Activated CD4-positive, CD25-positive, alpha-beta regulatory T cell treated with anti-CD3 and anti-CD28 coated beads, Interleukin-2, amount 50 U/mL, for 24 hours (primary cell): ENCODE results near the gene UMODL1.

ENCODE experiments used
- ATAC-seq, 2 donors: fragments of 150-1000 bp; cut with Tn5 transposase; one replicate each; pipeline ENCODE4 v1.10.0; 2021; ENCODE audit warnings: mild to moderate bottlenecking in 1 of 2, moderate library complexity in 1 of 2

Gene UMODL1

GRCh38 chr21:42117229-42117966 lies 46.3 kb downstream of the UMODL1 start:
- ATAC-seq = peak; percentile 75 to 81

- no peak for ATAC-seq
Measured at GRCh38 chr21:42117967-42118780, 47.1 kb downstream of the UMODL1 start.

- no peak for ATAC-seq
Measured at GRCh38 chr21:42118901-42119300, 47.8 kb downstream of the UMODL1 start.

GRCh38 chr21:42120101-42120902 lies 49.2 kb downstream of the UMODL1 start:
- no peak for ATAC-seq

- no peak for ATAC-seq
Measured at GRCh38 chr21:42120903-42121535, 49.9 kb downstream of the UMODL1 start.

- no peak for ATAC-seq
Measured at GRCh38 chr21:42121794-42122193, 50.7 kb downstream of the UMODL1 start.

GRCh38 chr21:42122398-42122797 lies 51.3 kb downstream of the UMODL1 start:
- ATAC-seq = no peak

- no peak for ATAC-seq
Measured at GRCh38 chr21:42122808-42123207, 51.7 kb downstream of the UMODL1 start.

GRCh38 chr21:42123219-42123908 lies 52.2 kb downstream of the UMODL1 start:
- ATAC-seq = no peak

GRCh38 chr21:42124081-42124480 lies 53.0 kb downstream of the UMODL1 start:
- no peak for ATAC-seq

- ATAC-seq = no peak
Measured at GRCh38 chr21:42124826-42125570, 53.9 kb downstream of the UMODL1 start.

- no peak for ATAC-seq
Measured at GRCh38 chr21:42125571-42126544, 54.7 kb downstream of the UMODL1 start.

- no peak for ATAC-seq
Measured at GRCh38 chr21:42127164-42128150, 56.3 kb downstream of the UMODL1 start.

GRCh38 chr21:42129300-42130266 lies 58.5 kb downstream of the UMODL1 start:
- ATAC-seq = no peak

GRCh38 chr21:42130441-42130840 lies 59.3 kb downstream of the UMODL1 start:
- ATAC-seq = no peak

- no peak for ATAC-seq
Measured at GRCh38 chr21:42132183-42132582, 61.1 kb downstream of the UMODL1 start.

GRCh38 chr21:42133131-42133530 lies 62.0 kb downstream of the UMODL1 start:
- no peak for ATAC-seq
